Measurements from ENCODE around the gene NFIA.

The NFIA gene

DNA sequence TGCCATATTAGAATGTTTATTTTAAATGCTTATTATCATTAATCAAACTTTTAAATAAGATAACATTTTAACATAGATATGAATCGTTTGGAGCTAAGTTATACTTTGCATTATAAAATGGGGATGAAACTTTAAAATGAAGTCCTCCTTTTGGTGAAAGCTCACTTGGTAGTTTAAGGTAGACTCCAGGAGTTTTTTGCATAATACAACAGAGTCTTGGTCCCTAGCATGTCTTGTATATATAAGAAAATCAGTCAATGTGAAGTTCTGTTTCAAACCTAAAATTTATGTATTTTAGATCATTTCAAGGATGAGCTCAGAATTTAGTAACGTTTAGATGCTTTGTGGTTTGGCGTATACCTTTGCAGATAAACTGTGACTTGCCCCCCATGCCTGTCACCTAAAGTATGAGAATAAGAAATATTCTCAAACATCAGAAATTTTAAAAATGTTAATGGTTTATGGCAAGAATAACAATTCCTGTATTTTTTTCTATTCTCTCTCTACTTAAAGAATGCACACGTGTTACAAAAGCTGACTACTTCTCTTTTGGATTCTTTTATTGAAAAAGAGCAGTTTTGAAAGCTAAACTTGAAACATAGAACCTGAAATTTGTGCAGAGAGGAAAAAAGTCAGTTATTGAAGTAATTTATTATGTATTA lies 3.8 kb downstream of the NFIA start:
- Histone ChIP-seq H3K4me3 (ENCODE audit: low read length) (no peak overlapping the region), H3K27me3 (replicated peaks; ENCODE audit: insufficient read depth, low read length) (peaks cover 8% of the 10 kb centered on the region; the same call in 1 of the 2 replicates), H3K36me3 (replicated peaks; ENCODE audit: insufficient read depth, low read length) (no peaks in the 10 kb centered on the region), H3K79me2 (ENCODE audit: low read length) (no peaks in the 10 kb centered on the region), H4K20me1 (ENCODE audit: insufficient read depth, low read length) (no peaks in the 10 kb centered on the region), H3K9me2 (replicated peaks; ENCODE audit: insufficient read depth, low read length) (no peaks in the 10 kb centered on the region), H3K4me1 (ENCODE audit: low read length) (0 out of 2 replicates have a peak, but pooled peaks cover 5% of the 10 kb centered on the region), H3K4me2 (ENCODE audit: low read depth, low read length) (no peak overlapping the region), H3F3A (ENCODE audit: insufficient read depth, low read length) (peaks cover 8% of the 10 kb centered on the region; the same call in 1 of the 2 replicates), H3K9ac (ENCODE audit: low read length) (no peak overlapping the region), H3K9me3 (replicated peaks; ENCODE audit: insufficient read depth, low read length) (no peaks in the 10 kb centered on the region), H3K27ac (ENCODE audit: low read length) (no peak overlapping the region), H2AFZ (ENCODE audit: low read length) (no peak overlapping the region)
- no peak for DNase-seq
- TF ChIP-seq, protein P1, sequence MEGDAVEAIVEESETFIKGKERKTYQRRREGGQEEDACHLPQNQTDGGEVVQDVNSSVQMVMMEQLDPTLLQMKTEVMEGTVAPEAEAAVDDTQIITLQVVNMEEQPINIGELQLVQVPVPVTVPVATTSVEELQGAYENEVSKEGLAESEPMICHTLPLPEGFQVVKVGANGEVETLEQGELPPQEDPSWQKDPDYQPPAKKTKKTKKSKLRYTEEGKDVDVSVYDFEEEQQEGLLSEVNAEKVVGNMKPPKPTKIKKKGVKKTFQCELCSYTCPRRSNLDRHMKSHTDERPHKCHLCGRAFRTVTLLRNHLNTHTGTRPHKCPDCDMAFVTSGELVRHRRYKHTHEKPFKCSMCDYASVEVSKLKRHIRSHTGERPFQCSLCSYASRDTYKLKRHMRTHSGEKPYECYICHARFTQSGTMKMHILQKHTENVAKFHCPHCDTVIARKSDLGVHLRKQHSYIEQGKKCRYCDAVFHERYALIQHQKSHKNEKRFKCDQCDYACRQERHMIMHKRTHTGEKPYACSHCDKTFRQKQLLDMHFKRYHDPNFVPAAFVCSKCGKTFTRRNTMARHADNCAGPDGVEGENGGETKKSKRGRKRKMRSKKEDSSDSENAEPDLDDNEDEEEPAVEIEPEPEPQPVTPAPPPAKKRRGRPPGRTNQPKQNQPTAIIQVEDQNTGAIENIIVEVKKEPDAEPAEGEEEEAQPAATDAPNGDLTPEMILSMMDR (IDR thresholded peaks at IDR 0.05; ENCODE audit: low read length): no peak

GRCh38 chr1:61087571-61087970 lies 5.2 kb downstream of the NFIA start:
- Histone ChIP-seq H3K4me1 (ENCODE audit: low read length) (no peaks in the 10 kb centered on the region), H3F3A (ENCODE audit: insufficient read depth, low read length) (no peaks in the 10 kb centered on the region), H3K36me3 (replicated peaks; ENCODE audit: insufficient read depth, low read length) (no peaks in the 10 kb centered on the region), H3K27ac (ENCODE audit: low read length) (no peak overlapping the region), H4K20me1 (ENCODE audit: insufficient read depth, low read length) (no peaks in the 10 kb centered on the region), H3K4me3 (ENCODE audit: low read length) (no peak overlapping the region), H3K9me2 (replicated peaks; ENCODE audit: insufficient read depth, low read length) (no peaks in the 10 kb centered on the region), H3K27me3 (replicated peaks; ENCODE audit: insufficient read depth, low read length) (peaks cover 5% of the 10 kb centered on the region; the same call in 1 of the 2 replicates), H3K4me2 (ENCODE audit: low read depth, low read length) (no peak overlapping the region), H3K79me2 (ENCODE audit: low read length) (no peaks in the 10 kb centered on the region), H2AFZ (ENCODE audit: low read length) (no peak overlapping the region), H3K9me3 (replicated peaks; ENCODE audit: insufficient read depth, low read length) (no peaks in the 10 kb centered on the region), H3K9ac (ENCODE audit: low read length) (no peak overlapping the region)
- DNase-seq: no peak
- no peak for TF ChIP-seq EZH2phosphoT487 (IDR thresholded peaks at IDR 0.05; ENCODE audit: low read length)
- TF ChIP-seq EZH2 (optimal IDR thresholded peaks at IDR 0.05; ENCODE audit: low read depth, low read length): no peak
- TF ChIP-seq, protein P1 (IDR thresholded peaks at IDR 0.05; ENCODE audit: low read length): no peak

- H3K27ac ChIP-seq (ENCODE audit: low read length): no peak overlapping the region
- H3K9me3 ChIP-seq (replicated peaks; ENCODE audit: insufficient read depth, low read length): no peaks in the 10 kb centered on the region
- H3K27me3 ChIP-seq (replicated peaks; ENCODE audit: insufficient read depth, low read length): peaks cover 5% of the 10 kb centered on the region; the same call in 1 of the 2 replicates
- no peaks in the 10 kb centered on the region for H3K9me2 ChIP-seq (replicated peaks; ENCODE audit: insufficient read depth, low read length)
- no peak overlapping the region for H3K4me2 ChIP-seq (ENCODE audit: low read depth, low read length)
- no peaks in the 10 kb centered on the region for H3F3A ChIP-seq (ENCODE audit: insufficient read depth, low read length)
- no peaks in the 10 kb centered on the region for H3K79me2 ChIP-seq (ENCODE audit: low read length)
- no peak overlapping the region for H3K9ac ChIP-seq (ENCODE audit: low read length)
- H2AFZ ChIP-seq (ENCODE audit: low read length): no peak overlapping the region
- TF ChIP-seq EZH2 (optimal IDR thresholded peaks at IDR 0.05; ENCODE audit: low read depth, low read length): no peak
- TF ChIP-seq, protein P1 (IDR thresholded peaks at IDR 0.05; ENCODE audit: low read length): no peak
- TF ChIP-seq EZH2phosphoT487 (IDR thresholded peaks at IDR 0.05; ENCODE audit: low read length): no peak
- no peak overlapping the region for H3K4me3 ChIP-seq (ENCODE audit: low read length)
- no peaks in the 10 kb centered on the region for H3K36me3 ChIP-seq (replicated peaks; ENCODE audit: insufficient read depth, low read length)
- H4K20me1 ChIP-seq (ENCODE audit: insufficient read depth, low read length): no peaks in the 10 kb centered on the region
- H3K4me1 ChIP-seq (ENCODE audit: low read length): no peaks in the 10 kb centered on the region
- no peak for DNase-seq
Observed at GRCh38 chr1:61088163-61088974, 6.0 kb downstream of the NFIA start.
